Measurements from ENCODE around the gene LATS2. TPM values are rescaled to one million over a fixed set of nuclear protein-coding genes. Genes with fewer than 3 reads are reported as not detected.

The LATS2 gene
- total and polyA plus RNA-seq, 7 experiments from 2014 or later, result 1.3 to 11.9 (median 2.3) TPM; not detected in 2

GRCh38 chr13:20991741-20992520 lies 69.5 kb downstream of the LATS2 start:
- ATAC-seq (no peak), DNase-seq (no peak)
- H3K9me3 ChIP-seq (ENCODE audit: control insufficient read depth in 2 of 3, low read length in 3 of 3), result no peaks in the 10 kb centered on the region
- H3K36me3 Mint-ChIP-seq, result no peaks in the 10 kb centered on the region
- CTCF ChIA-PET, result no interaction called here
- no peaks in the 10 kb centered on the region for H3K9me3 Mint-ChIP-seq
- H3K4me1 Mint-ChIP-seq, result peaks cover 0 to 14% (median 0%) of the 10 kb centered on the region in 7 donors
- H3K4me3 Mint-ChIP-seq, result no peak overlapping the region
- H3K36me3 ChIP-seq (ENCODE audit: control insufficient read depth in 2 of 3, insufficient read depth in 3 of 3, low read length in 3 of 3), result no peaks in the 10 kb centered on the region
- H3K27ac Mint-ChIP-seq, result no peak overlapping the region
- H3K27ac ChIP-seq (ENCODE audit: low read depth, low read length), result no peak overlapping the region
- POLR2A ChIA-PET, result no interaction called here
- intact Hi-C loops (cut with micrococcal nuclease), result no loop called here
- peaks cover 0 to 8% (median 2%) of the 10 kb centered on the region in 5 donors for H3K27me3 Mint-ChIP-seq
- H3K4me1 ChIP-seq (ENCODE audit: control insufficient read depth in 2 of 2, insufficient read depth in 2 of 2, low read length in 2 of 2), result no peaks in the 10 kb centered on the region
- no peak overlapping the region for H3K4me3 ChIP-seq (ENCODE audit: low read length)
- no peaks in the 10 kb centered on the region for H3K27me3 ChIP-seq (ENCODE audit: control insufficient read depth in 2 of 2, insufficient read depth in 2 of 2, low read length in 2 of 2)

GRCh38 chr13:20990910-20991525 lies 70.4 kb downstream of the LATS2 start:
- CTCF ChIA-PET, result no interaction called here
- Mint-ChIP-seq H3K36me3 (no peaks in the 10 kb centered on the region), H3K9me3 (no peaks in the 10 kb centered on the region), H3K4me3 (no peak overlapping the region), H3K4me1 (peaks cover 0 to 14% (median 0%) of the 10 kb centered on the region in 7 donors), H3K27ac (no peak overlapping the region), H3K27me3 (peaks cover 0 to 8% (median 0%) of the 10 kb centered on the region in 5 donors)
- POLR2A ChIA-PET, result no interaction called here
- no peaks in the 10 kb centered on the region for H3K36me3 ChIP-seq (ENCODE audit: control insufficient read depth in 2 of 3, insufficient read depth in 3 of 3, low read length in 3 of 3)
- H3K27ac ChIP-seq (ENCODE audit: low read depth, low read length), result no peak overlapping the region
- no peaks in the 10 kb centered on the region for H3K9me3 ChIP-seq (ENCODE audit: control insufficient read depth in 2 of 3, low read length in 3 of 3)
- no peak for ATAC-seq
- H3K4me1 ChIP-seq (ENCODE audit: control insufficient read depth in 2 of 2, insufficient read depth in 2 of 2, low read length in 2 of 2), result no peaks in the 10 kb centered on the region
- H3K27me3 ChIP-seq (ENCODE audit: control insufficient read depth in 2 of 2, insufficient read depth in 2 of 2, low read length in 2 of 2), result no peaks in the 10 kb centered on the region
- no peak for DNase-seq
- intact Hi-C loops (cut with micrococcal nuclease), result no loop called here
- H3K4me3 ChIP-seq (ENCODE audit: low read length), result no peak overlapping the region

GRCh38 chr13:20989656-20990321 lies 71.6 kb downstream of the LATS2 start:
- no peaks in the 10 kb centered on the region for H3K36me3 ChIP-seq (ENCODE audit: control insufficient read depth in 2 of 3, insufficient read depth in 3 of 3, low read length in 3 of 3)
- Mint-ChIP-seq H3K9me3 (no peaks in the 10 kb centered on the region), H3K4me3 (no peak overlapping the region), H3K36me3 (no peaks in the 10 kb centered on the region), H3K27me3 (peaks cover 0 to 8% (median 0%) of the 10 kb centered on the region in 5 donors), H3K4me1 (peaks cover 0 to 12% (median 0%) of the 10 kb centered on the region in 7 donors), H3K27ac (no peak overlapping the region)
- DNase-seq (no peak), ATAC-seq (no peak)
- no peaks in the 10 kb centered on the region for H3K27me3 ChIP-seq (ENCODE audit: control insufficient read depth in 2 of 2, insufficient read depth in 2 of 2, low read length in 2 of 2)
- ChIA-PET CTCF (interaction anchor here (0.5 kb wide), 1 partner anchor 49 kb away, joined by 4 read pairs; no protein-coding TSS in a partner anchor), POLR2A (no interaction called here)
- intact Hi-C loops (cut with micrococcal nuclease), result no loop called here
- H3K27ac ChIP-seq (ENCODE audit: low read depth, low read length), result no peak overlapping the region
- no peak overlapping the region for H3K4me3 ChIP-seq (ENCODE audit: low read length)
- H3K9me3 ChIP-seq (ENCODE audit: control insufficient read depth in 2 of 3, low read length in 3 of 3), result no peaks in the 10 kb centered on the region
- no peaks in the 10 kb centered on the region for H3K4me1 ChIP-seq (ENCODE audit: control insufficient read depth in 2 of 2, insufficient read depth in 2 of 2, low read length in 2 of 2)

GRCh38 chr13:20988909-20989655 lies 72.3 kb downstream of the LATS2 start:
- H3K4me1 ChIP-seq (ENCODE audit: control insufficient read depth in 2 of 2, insufficient read depth in 2 of 2, low read length in 2 of 2), result no peaks in the 10 kb centered on the region
- no peaks in the 10 kb centered on the region for H3K9me3 ChIP-seq (ENCODE audit: control insufficient read depth in 2 of 3, low read length in 3 of 3)
- ChIA-PET CTCF (interaction anchor here (0.5 kb wide), 1 partner anchor 48 kb away, joined by 4 read pairs; no protein-coding TSS in a partner anchor), POLR2A (no interaction called here)
- DNase-seq, result no peak
- H3K4me1 Mint-ChIP-seq, result peaks cover 0 to 9% (median 0%) of the 10 kb centered on the region in 7 donors
- intact Hi-C loops (cut with micrococcal nuclease), result no loop called here
- no peak overlapping the region for H3K27ac ChIP-seq (ENCODE audit: low read depth, low read length)
- no peak for ATAC-seq
- no peak overlapping the region for H3K4me3 Mint-ChIP-seq
- H3K9me3 Mint-ChIP-seq, result no peaks in the 10 kb centered on the region
- no peaks in the 10 kb centered on the region for H3K36me3 ChIP-seq (ENCODE audit: control insufficient read depth in 2 of 3, insufficient read depth in 3 of 3, low read length in 3 of 3)
- no peak overlapping the region for H3K4me3 ChIP-seq (ENCODE audit: low read length)
- H3K27ac Mint-ChIP-seq, result no peak overlapping the region
- H3K27me3 Mint-ChIP-seq, result peaks cover 0 to 8% (median 0%) of the 10 kb centered on the region in 5 donors
- no peaks in the 10 kb centered on the region for H3K27me3 ChIP-seq (ENCODE audit: control insufficient read depth in 2 of 2, insufficient read depth in 2 of 2, low read length in 2 of 2)
- H3K36me3 Mint-ChIP-seq, result no peaks in the 10 kb centered on the region

- Mint-ChIP-seq H3K27ac (no peak overlapping the region), H3K27me3 (peaks cover 0 to 8% (median 0%) of the 10 kb centered on the region in 5 donors), H3K4me1 (peaks cover 0 to 8% (median 0%) of the 10 kb centered on the region in 7 donors), H3K36me3 (peaks cover 0 to 2% (median 0%) of the 10 kb centered on the region in 5 donors), H3K9me3 (peaks cover 0 to 1% (median 0%) of the 10 kb centered on the region in 11 donors), H3K4me3 (no peak overlapping the region)
- no peak for DNase-seq
- ATAC-seq, result no peak
- Histone ChIP-seq H3K4me1 (ENCODE audit: control insufficient read depth in 2 of 2, insufficient read depth in 2 of 2, low read length in 2 of 2) (no peaks in the 10 kb centered on the region), H3K9me3 (ENCODE audit: control insufficient read depth in 2 of 3, low read length in 3 of 3) (no peaks in the 10 kb centered on the region), H3K27me3 (ENCODE audit: control insufficient read depth in 2 of 2, insufficient read depth in 2 of 2, low read length in 2 of 2) (no peaks in the 10 kb centered on the region), H3K36me3 (ENCODE audit: control insufficient read depth in 2 of 3, insufficient read depth in 3 of 3, low read length in 3 of 3) (no peaks in the 10 kb centered on the region), H3K27ac (ENCODE audit: low read depth, low read length) (no peak overlapping the region), H3K4me3 (ENCODE audit: low read length) (no peak overlapping the region)
- ChIA-PET CTCF (no interaction called here), POLR2A (no interaction called here)
- intact Hi-C loops (cut with micrococcal nuclease), result no loop called here
Observed at GRCh38 chr13:20988033-20988908, 73.1 kb downstream of the LATS2 start.

GRCh38 chr13:20987599-20987998 lies 73.8 kb downstream of the LATS2 start:
- Histone ChIP-seq H3K36me3 (ENCODE audit: control insufficient read depth in 2 of 3, insufficient read depth in 3 of 3, low read length in 3 of 3) (no peaks in the 10 kb centered on the region), H3K4me1 (ENCODE audit: control insufficient read depth in 2 of 2, insufficient read depth in 2 of 2, low read length in 2 of 2) (no peaks in the 10 kb centered on the region), H3K4me3 (ENCODE audit: low read length) (no peak overlapping the region), H3K27me3 (ENCODE audit: control insufficient read depth in 2 of 2, insufficient read depth in 2 of 2, low read length in 2 of 2) (no peaks in the 10 kb centered on the region), H3K9me3 (ENCODE audit: control insufficient read depth in 2 of 3, low read length in 3 of 3) (no peaks in the 10 kb centered on the region), H3K27ac (ENCODE audit: low read depth, low read length) (no peak overlapping the region)
- intact Hi-C loops (cut with micrococcal nuclease), result no loop called here
- ATAC-seq (no peak), DNase-seq (no peak)
- Mint-ChIP-seq H3K36me3 (peaks cover 0 to 2% (median 0%) of the 10 kb centered on the region in 5 donors), H3K27ac (no peak overlapping the region), H3K27me3 (peaks cover 0 to 8% (median 0%) of the 10 kb centered on the region in 5 donors), H3K4me3 (no peak overlapping the region), H3K9me3 (peaks cover 0 to 1% (median 0%) of the 10 kb centered on the region in 11 donors), H3K4me1 (peaks cover 0 to 8% (median 0%) of the 10 kb centered on the region in 7 donors)
- ChIA-PET CTCF (no interaction called here), POLR2A (no interaction called here)
